Endothelial cell (in vitro differentiated cells): Measurements from ENCODE around the gene DHRS9. TPM values are rescaled to one million over a fixed set of nuclear protein-coding genes. Genes with fewer than 3 reads are reported as not detected.
"Not testable (repeated sequence)": the region's sequence is repeated elsewhere in the genome, so short reads cannot be mapped to it uniquely, and the experiment has no call there.

Source experiments
- DNase-seq: peaks from one replicate; pipeline ENCODE4 v3.0.0; 2021; ENCODE audit warnings: low spot score
- H3K27ac Mint-ChIP-seq: one replicate; pipeline ENCODE4 v1.8.0; 2021; ENCODE audit warnings: mixed read lengths, inconsistent platforms; ENCODE audit not compliant: unreplicated experiment
- H3K27me3 Mint-ChIP-seq: one replicate; pipeline ENCODE4 v1.8.0; 2021; ENCODE audit warnings: mild to moderate bottlenecking, moderate library complexity, mixed read lengths, inconsistent platforms; ENCODE audit not compliant: unreplicated experiment
- H3K36me3 Mint-ChIP-seq: one replicate; pipeline ENCODE4 v1.8.0; 2021; ENCODE audit warnings: mild to moderate bottlenecking, low read depth, mixed read lengths, inconsistent platforms; ENCODE audit not compliant: unreplicated experiment
- H3K4me1 Mint-ChIP-seq: one replicate; pipeline ENCODE4 v1.8.0; 2021; ENCODE audit warnings: mild to moderate bottlenecking, mixed read lengths, inconsistent platforms; ENCODE audit not compliant: unreplicated experiment
- H3K4me3 Mint-ChIP-seq: one replicate; pipeline ENCODE4 v1.8.0; 2021; ENCODE audit warnings: mild to moderate bottlenecking, mixed read lengths, inconsistent platforms; ENCODE audit not compliant: unreplicated experiment
- H3K9me3 Mint-ChIP-seq: one replicate; pipeline ENCODE4 v1.8.0; 2021; ENCODE audit warnings: mixed read lengths, inconsistent platforms; ENCODE audit not compliant: unreplicated experiment
- total RNA-seq: library from RNA; stranded (reverse); fragmentation: NEBNext Ultra II Directional; extraction: Animal tissue kit (Norgen Biotek cat#: 25700); gene quantifications from one replicate; pipeline ENCODE4 v1.2.1, GENCODE V29; 2021; ENCODE audit not compliant: unreplicated experiment
- TF ChIP-seq, protein P1 (sequence below): fragments of 200-600 bp; sonication (generic); IDR thresholded peaks from one replicate; pipeline ENCODE4 v1.5.0; 2021; ENCODE audit warnings: antibody characterized with exemption; ENCODE audit not compliant: unreplicated experiment

DHRS9 gene
- total RNA-seq, 1 donor from 2014 or later, result not detected

GRCh38 chr2:169131587-169132512 is 62.5 kb downstream of the DHRS9 start:
- Mint-ChIP-seq H3K27me3 (peaks cover 3% of the 10 kb centered on the region), H3K36me3 (no peaks in the 10 kb centered on the region), H3K27ac (no peak overlapping the region), H3K4me1 (peaks cover 10% of the 10 kb centered on the region), H3K9me3 (no peaks in the 10 kb centered on the region), H3K4me3 (no peak overlapping the region)
- no peak for DNase-seq
- TF ChIP-seq, protein P1, sequence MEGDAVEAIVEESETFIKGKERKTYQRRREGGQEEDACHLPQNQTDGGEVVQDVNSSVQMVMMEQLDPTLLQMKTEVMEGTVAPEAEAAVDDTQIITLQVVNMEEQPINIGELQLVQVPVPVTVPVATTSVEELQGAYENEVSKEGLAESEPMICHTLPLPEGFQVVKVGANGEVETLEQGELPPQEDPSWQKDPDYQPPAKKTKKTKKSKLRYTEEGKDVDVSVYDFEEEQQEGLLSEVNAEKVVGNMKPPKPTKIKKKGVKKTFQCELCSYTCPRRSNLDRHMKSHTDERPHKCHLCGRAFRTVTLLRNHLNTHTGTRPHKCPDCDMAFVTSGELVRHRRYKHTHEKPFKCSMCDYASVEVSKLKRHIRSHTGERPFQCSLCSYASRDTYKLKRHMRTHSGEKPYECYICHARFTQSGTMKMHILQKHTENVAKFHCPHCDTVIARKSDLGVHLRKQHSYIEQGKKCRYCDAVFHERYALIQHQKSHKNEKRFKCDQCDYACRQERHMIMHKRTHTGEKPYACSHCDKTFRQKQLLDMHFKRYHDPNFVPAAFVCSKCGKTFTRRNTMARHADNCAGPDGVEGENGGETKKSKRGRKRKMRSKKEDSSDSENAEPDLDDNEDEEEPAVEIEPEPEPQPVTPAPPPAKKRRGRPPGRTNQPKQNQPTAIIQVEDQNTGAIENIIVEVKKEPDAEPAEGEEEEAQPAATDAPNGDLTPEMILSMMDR, result peak; percentile 95

DNA sequence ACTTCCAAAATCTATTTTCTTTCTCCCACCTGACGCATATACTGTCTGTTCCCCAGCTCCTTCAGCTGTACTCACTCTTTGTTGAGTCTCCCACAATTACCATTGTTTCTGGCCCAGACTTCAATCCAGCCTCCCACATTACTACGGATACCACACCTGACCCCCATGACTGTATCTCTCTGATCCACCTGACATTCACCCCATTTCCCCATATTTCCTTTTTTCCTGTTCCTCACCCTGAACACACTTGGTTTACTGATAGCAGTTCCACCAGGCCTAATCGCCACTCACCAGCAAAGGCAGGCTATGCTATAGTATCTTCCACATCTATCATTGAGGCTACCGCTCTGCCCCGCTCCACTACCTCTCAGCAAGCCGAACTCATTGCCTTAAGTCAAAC is 64.9 kb downstream of the DHRS9 start:
- not testable (repeated sequence) for H3K27ac Mint-ChIP-seq, DNase-seq, H3K9me3 Mint-ChIP-seq, H3K4me3 Mint-ChIP-seq, H3K36me3 Mint-ChIP-seq, H3K27me3 Mint-ChIP-seq
- peaks cover 16% of the 10 kb centered on the region for H3K4me1 Mint-ChIP-seq

DNA sequence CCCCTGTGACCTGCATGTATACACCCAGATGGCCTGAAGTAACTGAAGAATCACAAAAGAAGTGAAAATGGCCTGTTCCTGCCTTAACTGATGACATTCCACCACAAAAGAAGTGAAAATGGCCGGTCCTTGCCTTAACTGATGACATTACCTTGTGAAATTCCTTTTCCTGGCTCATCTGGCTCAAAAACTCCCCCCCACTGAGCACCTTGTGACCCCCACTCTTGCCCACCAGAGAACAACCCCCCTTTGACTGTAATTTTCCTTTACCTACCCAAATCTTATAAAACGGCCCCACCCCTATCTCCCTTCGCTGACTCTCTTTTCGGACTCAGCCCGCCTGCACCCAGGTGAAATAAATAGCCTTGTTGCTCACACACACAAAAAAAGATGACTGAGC is 67.1 kb downstream of the DHRS9 start:
- H3K9me3 Mint-ChIP-seq, DNase-seq, H3K27ac Mint-ChIP-seq, H3K4me3 Mint-ChIP-seq, H3K36me3 Mint-ChIP-seq, H3K27me3 Mint-ChIP-seq: not testable (repeated sequence)
- H3K4me1 Mint-ChIP-seq, result peaks cover 27% of the 10 kb centered on the region

DNA sequence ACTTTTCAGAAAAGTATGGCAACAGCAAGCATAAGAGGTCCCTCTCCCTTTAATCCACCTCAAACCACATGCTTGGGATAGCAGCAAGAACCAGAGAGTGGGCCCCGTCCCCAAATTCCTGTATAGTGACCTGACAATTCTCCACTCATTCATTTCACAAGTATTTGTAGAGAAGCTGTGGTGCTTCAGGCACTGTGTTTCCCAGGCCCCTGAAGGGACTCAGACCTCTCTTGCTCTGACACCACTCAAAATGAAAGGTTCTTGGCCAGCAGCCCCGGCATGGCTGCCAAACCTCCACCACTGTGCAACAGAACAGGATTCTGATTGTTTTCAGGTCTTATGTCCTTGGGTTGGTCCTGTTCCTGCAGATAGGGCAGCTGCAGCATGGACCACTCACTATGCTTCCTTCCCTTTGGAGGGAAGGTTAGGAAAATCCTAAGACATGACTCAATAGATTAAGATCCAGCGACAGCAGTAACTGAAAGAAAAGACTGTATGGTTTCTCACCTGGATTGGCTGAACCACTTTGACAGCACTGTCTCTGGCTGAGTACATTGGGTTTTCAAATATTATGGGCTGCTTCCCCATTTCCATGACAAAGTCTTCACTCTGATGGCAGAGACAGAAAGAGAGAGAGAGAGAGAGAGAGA is 67.6 kb downstream of the DHRS9 start:
- H3K9me3 Mint-ChIP-seq, result no peaks in the 10 kb centered on the region
- H3K27ac Mint-ChIP-seq, result no peak overlapping the region
- H3K4me1 Mint-ChIP-seq, result peaks cover 26% of the 10 kb centered on the region
- DNase-seq, result no peak
- TF ChIP-seq, protein P1, result no peak
- H3K27me3 Mint-ChIP-seq, result no peaks in the 10 kb centered on the region
- H3K36me3 Mint-ChIP-seq, result no peaks in the 10 kb centered on the region
- no peak overlapping the region for H3K4me3 Mint-ChIP-seq

DNA sequence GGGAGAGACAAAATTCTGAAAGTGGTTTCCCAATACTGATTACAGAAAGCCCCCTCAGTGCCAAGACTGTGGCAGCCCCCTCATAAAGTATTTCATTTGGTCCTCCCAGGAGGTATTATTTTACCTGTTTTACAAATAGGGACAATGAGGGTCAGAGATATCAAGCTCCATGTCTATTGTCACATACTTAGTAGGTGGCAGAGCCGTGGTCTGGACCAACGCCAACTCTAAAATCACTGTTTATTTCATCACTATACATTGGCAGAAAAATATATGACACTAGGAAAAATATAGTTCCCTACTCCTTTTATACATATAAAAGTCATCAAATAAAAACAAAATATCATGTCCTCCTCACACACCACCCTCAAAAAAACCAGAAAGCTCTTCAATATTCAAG is 68.6 kb downstream of the DHRS9 start:
- Mint-ChIP-seq H3K4me1 (peaks cover 22% of the 10 kb centered on the region), H3K27ac (no peak overlapping the region), H3K4me3 (no peak overlapping the region), H3K36me3 (no peaks in the 10 kb centered on the region), H3K9me3 (no peaks in the 10 kb centered on the region), H3K27me3 (no peaks in the 10 kb centered on the region)
- DNase-seq, result no peak
- TF ChIP-seq, protein P1, result no peak

GRCh38 chr2:169139145-169139544 is 69.8 kb downstream of the DHRS9 start:
- Mint-ChIP-seq H3K9me3 (no peaks in the 10 kb centered on the region), H3K4me3 (no peak overlapping the region), H3K36me3 (no peaks in the 10 kb centered on the region), H3K27me3 (no peaks in the 10 kb centered on the region), H3K27ac (no peak overlapping the region), H3K4me1 (peaks cover 22% of the 10 kb centered on the region)
- no peak for DNase-seq
- TF ChIP-seq, protein P1, result no peak
